IMR-90 (cell line): Measurements from ENCODE around the gene SUGCT. TPM values are rescaled to one million over a fixed set of nuclear protein-coding genes. Genes with fewer than 3 reads are reported as not detected.

Experiments used
- ATAC-seq: fragments of 200-7000 bp; cut with Tn5 transposase; 2 replicates; pipeline ENCODE4 v1.9.1; 2020; ENCODE audit warnings: low read depth, mild to moderate bottlenecking, moderate library complexity
- BruUV-seq: library from RNA; stranded (reverse); fragments of 400-500 nt; replicated peaks from 2 replicates; lab custom pipeline; 2021; lab: Mats Ljungman, UMichigan
- CTCF ChIA-PET: fragments of 300-600 bp; formaldehyde crosslinking; extraction: SDS; loops from one replicate; lab custom pipeline; 2021; ENCODE audit warnings: antibody characterized with exemption; lab: Yijun Ruan, JAX
- POLR2A ChIA-PET: fragments of 300-600 bp; sonication (Branson Sonifier 250); formaldehyde crosslinking; loops from one replicate; lab custom pipeline; 2022; ENCODE audit warnings: antibody characterized with exemption; ENCODE audit not compliant: unreplicated experiment; lab: Charles Lee
- DNase-seq: peaks from one replicate; pipeline ENCODE4 v3.0.0; 2013
- H2AFZ ChIP-seq: replicated peaks from 2 replicates; pipeline ENCODE3; 2013; ENCODE audit warnings: low read length, mild to moderate bottlenecking; ENCODE audit not compliant: poor library complexity
- H2AK5ac ChIP-seq: 2 replicates; pipeline ENCODE4 v1.6.1; 2013; ENCODE audit warnings: low read depth, low read length, inconsistent platforms
- H2AK9ac ChIP-seq: replicated peaks from 2 replicates; pipeline ENCODE3; 2013; ENCODE audit warnings: mild to moderate bottlenecking, low read depth, low read length, moderate library complexity; ENCODE audit not compliant: poor library complexity
- H2BK120ac ChIP-seq: 2 replicates; pipeline ENCODE4 v1.6.1; 2013; ENCODE audit warnings: low read depth, low read length, inconsistent platforms
- H2BK15ac ChIP-seq: 3 replicates; pipeline ENCODE4 v1.6.1; 2013; ENCODE audit warnings: low read depth, low read length, inconsistent platforms
- H2BK20ac ChIP-seq: 2 replicates; pipeline ENCODE4 v1.6.1; 2013; ENCODE audit warnings: low read depth, mild to moderate bottlenecking, inconsistent platforms, low read length, moderate library complexity
- H2BK5ac ChIP-seq: 2 replicates; pipeline ENCODE4 v1.6.1; 2013; ENCODE audit warnings: mild to moderate bottlenecking, low read depth, low read length, inconsistent platforms; ENCODE audit not compliant: poor library complexity, severe bottlenecking
- H3K14ac ChIP-seq: replicated peaks from 2 replicates; pipeline ENCODE4 v1.6.1; 2013; ENCODE audit warnings: low read depth, low read length, inconsistent platforms
- H3K18ac ChIP-seq: 2 replicates; pipeline ENCODE4 v1.6.1; 2013; ENCODE audit warnings: low read depth, low read length, control low read depth
- H3K23ac ChIP-seq: 2 replicates; pipeline ENCODE4 v1.6.1; 2013; ENCODE audit warnings: low read depth, low read length, inconsistent platforms
- H3K27ac ChIP-seq: 2 replicates; pipeline ENCODE4 v1.5.1; 2013; ENCODE audit warnings: mild to moderate bottlenecking, control low read depth, low read length; ENCODE audit not compliant: insufficient read depth
- H3K27me3 ChIP-seq: 2 replicates; pipeline ENCODE4 v1.6.1; 2013; ENCODE audit warnings: low read length; ENCODE audit not compliant: control insufficient read depth, insufficient read depth
- H3K36me3 ChIP-seq: 2 replicates; pipeline ENCODE4 v1.6.1; 2013; ENCODE audit warnings: low read length, mixed read lengths; ENCODE audit not compliant: control insufficient read depth, insufficient read depth
- H3K4ac ChIP-seq: 2 replicates; pipeline ENCODE4 v1.6.1; 2013; ENCODE audit warnings: low read depth, low read length, inconsistent platforms
- H3K4me1 ChIP-seq: 2 replicates; pipeline ENCODE4 v1.6.1; 2013; ENCODE audit warnings: low read length, mixed read lengths; ENCODE audit not compliant: control insufficient read depth, insufficient read depth
- H3K4me2 ChIP-seq: 2 replicates; pipeline ENCODE4 v1.6.1; 2013; ENCODE audit warnings: low read depth, mild to moderate bottlenecking, control low read depth, low read length, moderate library complexity
- H3K4me3 ChIP-seq: 2 replicates; pipeline ENCODE4 v1.5.1; 2013; ENCODE audit warnings: low read depth, mild to moderate bottlenecking, control low read depth, low read length, moderate library complexity; ENCODE audit not compliant: insufficient read depth
- H3K56ac ChIP-seq: 2 replicates; pipeline ENCODE4 v1.6.1; 2013; ENCODE audit warnings: low read length, inconsistent platforms; ENCODE audit not compliant: insufficient read depth; ENCODE audit errors: extremely low read depth
- H3K79me1 ChIP-seq, 2 experiments: 2 replicates each; pipeline ENCODE4 v1.6.1; 2013; ENCODE audit warnings: low read length in 2 of 2, inconsistent platforms in 1 of 2, low read depth in 1 of 2
- H3K9ac ChIP-seq: 2 replicates; pipeline ENCODE4 v1.6.1; 2013; ENCODE audit warnings: low read depth, low read length, control low read depth
- H3K9me1 ChIP-seq: 2 replicates; pipeline ENCODE4 v1.6.1; 2013; ENCODE audit warnings: low read length, inconsistent platforms; ENCODE audit not compliant: insufficient read depth
- H3K9me3 ChIP-seq: 2 replicates; pipeline ENCODE4 v1.6.1; 2013; ENCODE audit warnings: low read length; ENCODE audit not compliant: control insufficient read depth, insufficient read depth
- H4K20me1 ChIP-seq: 2 replicates; pipeline ENCODE4 v1.6.1; 2013; ENCODE audit warnings: low read length, inconsistent platforms; ENCODE audit not compliant: insufficient read depth
- H4K5ac ChIP-seq: 2 replicates; pipeline ENCODE4 v1.6.1; 2013; ENCODE audit warnings: mild to moderate bottlenecking, low read depth, low read length, control low read depth
- H4K8ac ChIP-seq, 2 experiments: 2 replicates each; pipeline ENCODE4 v1.6.1; 2013; ENCODE audit warnings: low read depth in 2 of 2, low read length in 2 of 2, control low read depth in 1 of 2, inconsistent platforms in 1 of 2
- H4K91ac ChIP-seq: 2 replicates; pipeline ENCODE4 v1.6.1; 2013; ENCODE audit warnings: low read depth, low read length, inconsistent platforms; ENCODE audit not compliant: insufficient read depth
- BHLHE40 ChIP-seq: fragments of 150-350 bp; IDR thresholded peaks from 2 replicates; pipeline ENCODE4 v1.6.1; 2016; ENCODE audit warnings: mild to moderate bottlenecking, low read depth, low read length
- CEBPB ChIP-seq: IDR thresholded peaks from 2 replicates; pipeline ENCODE4 v1.6.1; 2012; ENCODE audit warnings: low read depth, low read length, improper control_type of control experiment
- ELK1 ChIP-seq: fragments of 150-350 bp; IDR thresholded peaks from 2 replicates; pipeline ENCODE4 v1.6.1; 2016; ENCODE audit warnings: low read depth, mild to moderate bottlenecking, low read length, moderate library complexity, borderline replicate concordance
- MAZ ChIP-seq: IDR thresholded peaks from 2 replicates; pipeline ENCODE4 v1.6.1; 2012; ENCODE audit warnings: low read depth, mild to moderate bottlenecking, low read length, improper control_type of control experiment, moderate library complexity, borderline replicate concordance
- RCOR1 ChIP-seq: IDR thresholded peaks from 2 replicates; pipeline ENCODE4 v1.6.1; 2012; ENCODE audit warnings: mild to moderate bottlenecking, low read length, improper control_type of control experiment; ENCODE audit not compliant: insufficient replicate concordance
- WGBS, 2 experiments: methylation state at CpG; one replicate each; pipeline versions ENCODE4 v1.1.5 to v1.1.7; 2013; ENCODE audit warnings: missing lambda C conversion rate in 2 of 2; ENCODE audit not compliant: insufficient read length in 1 of 2; ENCODE audit errors: extremely low coverage in 2 of 2; 5-methylcytosine and 5-hydroxymethylcytosine counted together
- dilution Hi-C: fragments of 300-500 bp; cut with HindIII; formaldehyde crosslinking; loops from one replicate; pipeline ENCODE4 v1.14.3; 2018; ENCODE audit warnings: low sequenced_read_pairs; ENCODE audit not compliant: unreplicated experiment
- in situ Hi-C: fragments of 300-500 bp; cut with MboI; formaldehyde crosslinking; loops from 3 replicates; pipeline ENCODE4 v1.14.3; 2019; ENCODE audit warnings: low sequenced_read_pairs, inconsistent platforms, mixed read lengths
- intact Hi-C: fragments of 100-400 bp; cut with micrococcal nuclease; formaldehyde crosslinking; loops from 2 replicates; pipeline ENCODE4 v1.10.0; 2022
- polyA plus RNA-seq, 3 experiments: library from polyadenylated mRNA; depleted of rRNA; stranded (reverse); fragments of >200 nt; gene quantifications; 2 replicates each; pipeline ENCODE4 v1.2.3, GENCODE V29; 2012; ENCODE audit warnings: low replicate concordance in 1 of 3
- total RNA-seq: library from RNA; depleted of rRNA; stranded (reverse); fragments of >200 nt; gene quantifications from 2 replicates; pipeline ENCODE4 v1.2.3, GENCODE V29; 2012
- TF ChIP-seq, protein P1 (sequence below): fragments of 150-350 bp; IDR thresholded peaks from 2 replicates; pipeline ENCODE4 v1.6.1; 2017; ENCODE audit warnings: mild to moderate bottlenecking, antibody characterized with exemption, low read length, low read depth

Gene SUGCT
- total and polyA plus RNA-seq, 2 of the 4 experiments (the other 2 are of a cell fraction): 5.9 to 8.3 TPM

- dilution Hi-C loops (no loop called here), in situ Hi-C loops (no loop called here), intact Hi-C loops (no loop called here)
- Histone ChIP-seq H3K27ac (no peak overlapping the region), H3K27me3 (no peaks in the 10 kb centered on the region), H3K23ac (no peak overlapping the region), H4K5ac (no peak overlapping the region), H3K4ac (no peak overlapping the region), H3K9me3 (no peaks in the 10 kb centered on the region), H3K9me1 (peaks cover 12% of the 10 kb centered on the region), H2BK15ac (no peak overlapping the region), H2AK9ac (no peak overlapping the region), H3K79me1 (peaks cover 0 to 12% of the 10 kb centered on the region in 2 experiments; a peak in 2 of 4 replicates), H4K91ac (no peak overlapping the region), H2AK5ac (no peak overlapping the region), H2BK5ac (no peak overlapping the region), H3K4me1 (peaks cover 13% of the 10 kb centered on the region), H4K20me1 (no peaks in the 10 kb centered on the region), H3K4me2 (no peak overlapping the region; the same call in 1 of the 2 replicates), H4K8ac (no peak overlapping the region), H3K4me3 (no peak overlapping the region), H3K18ac (no peak overlapping the region; the same call in 1 of the 2 replicates), H3K14ac (0 out of 2 replicates have a peak overlapping the region, but pooled peaks have one; percentile 65), H3K36me3 (no peaks in the 10 kb centered on the region), H3K56ac (no peak overlapping the region), H2BK120ac (no peak overlapping the region), H2BK20ac (peak overlapping the region; percentile 55; the same call in 1 of the 2 replicates), H2AFZ (no peak overlapping the region), H3K9ac (no peak overlapping the region)
- ATAC-seq (no peak), DNase-seq (peak; percentile 42)
- POLR2A ChIA-PET: no interaction called here
- TF ChIP-seq RCOR1 (no peak), CEBPB (no peak), BHLHE40 (peak; percentile 23; the same call in 1 of the 2 replicates), ELK1 (no peak), MAZ (no peak)
- TF ChIP-seq, protein P1, sequence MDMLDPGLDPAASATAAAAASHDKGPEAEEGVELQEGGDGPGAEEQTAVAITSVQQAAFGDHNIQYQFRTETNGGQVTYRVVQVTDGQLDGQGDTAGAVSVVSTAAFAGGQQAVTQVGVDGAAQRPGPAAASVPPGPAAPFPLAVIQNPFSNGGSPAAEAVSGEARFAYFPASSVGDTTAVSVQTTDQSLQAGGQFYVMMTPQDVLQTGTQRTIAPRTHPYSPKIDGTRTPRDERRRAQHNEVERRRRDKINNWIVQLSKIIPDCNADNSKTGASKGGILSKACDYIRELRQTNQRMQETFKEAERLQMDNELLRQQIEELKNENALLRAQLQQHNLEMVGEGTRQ: no peak
- no TSS peak for BruUV-seq
- WGBS, 2 experiments: no CpG with 5 or more reads among the region's 1 CpG
- CTCF ChIA-PET: no interaction called here
These were observed 688.1 kb downstream of the SUGCT start for GRCh38 chr7:40822861-40823260.
